Left cardiac atrium (tissue), 4 donors: ENCODE results near the gene FRMD4A. TPM values are rescaled to one million over a fixed set of nuclear protein-coding genes. Genes with fewer than 3 reads are reported as not detected.
A peak's percentile ranks its signal among the peaks of the same experiment; 100 is the strongest.
"Not testable (repeated sequence)": the region's sequence is repeated elsewhere in the genome, so short reads cannot be mapped to it uniquely, and the experiment has no call there.

Source experiments
- ATAC-seq, 2 donors: fragments of 200-7000 bp; cut with Tn5 transposase; one replicate each; pipeline ENCODE4 v1.9.1; 2020; ENCODE audit warnings: mild to moderate bottlenecking in 2 of 2, moderate library complexity in 2 of 2
- DNase-seq: peaks from one replicate; pipeline ENCODE4 v3.0.0-alpha.2; 2020
- intact Hi-C, 2 donors: fragments of 100-400 bp; cut with DNase I; formaldehyde crosslinking; loops; one replicate each; pipeline versions ENCODE4 v1.14.1 to v1.15.1; 2022 to 2023
- total RNA-seq, 2 donors: library from RNA; stranded (reverse); fragmentation: NEBNext Ultra II Directional; extraction: Animal tissue kit (Norgen Biotek cat#: 25700); gene quantifications; one replicate each; pipeline ENCODE4 v1.2.1, GENCODE V29; 2021
- donor health status: DM: no; HTN: yes; CAD: no.
- donor health status: DM: no; HTN: yes; CAD: no; lungs with severe emphysema.
- donor health status: DM: yes; HTN: yes; CAD: no.
- donor health status: Dilated cardiomyopathy.

FRMD4A gene
- total RNA-seq, 2 donors from 2014 or later, result 39.0 to 44.2 TPM

DNA sequence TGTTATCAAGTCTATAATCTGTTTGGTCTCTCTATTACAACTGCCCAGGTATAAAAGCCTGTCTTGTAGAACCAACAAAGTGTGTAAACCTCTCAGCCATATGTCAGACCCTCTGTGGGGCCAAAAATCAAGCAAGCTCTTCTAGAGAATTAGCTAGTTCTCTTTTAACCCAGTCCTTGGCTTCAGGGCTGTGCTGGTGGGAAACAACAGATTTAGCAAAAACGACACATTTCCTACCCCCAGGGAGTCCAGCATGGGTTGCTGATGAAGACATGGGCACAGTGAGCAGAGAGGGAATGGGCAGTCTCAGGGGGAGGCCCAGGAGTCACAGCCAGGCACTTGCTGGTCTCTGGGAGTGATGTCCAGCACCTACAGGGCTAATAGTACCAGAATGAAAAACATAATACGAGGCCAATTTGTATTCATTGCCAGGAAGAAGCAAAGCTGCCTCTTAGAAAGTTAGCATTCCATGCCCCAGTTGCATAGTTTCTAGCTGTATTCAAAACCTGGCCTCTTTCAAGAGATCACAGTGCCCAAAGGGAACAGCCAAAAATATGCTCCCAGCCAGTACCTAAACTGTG lies 80.1 kb downstream of the FRMD4A start:
- no peak for ATAC-seq
- DNase-seq, result no peak
- intact Hi-C loops, result no loop called here

DNA sequence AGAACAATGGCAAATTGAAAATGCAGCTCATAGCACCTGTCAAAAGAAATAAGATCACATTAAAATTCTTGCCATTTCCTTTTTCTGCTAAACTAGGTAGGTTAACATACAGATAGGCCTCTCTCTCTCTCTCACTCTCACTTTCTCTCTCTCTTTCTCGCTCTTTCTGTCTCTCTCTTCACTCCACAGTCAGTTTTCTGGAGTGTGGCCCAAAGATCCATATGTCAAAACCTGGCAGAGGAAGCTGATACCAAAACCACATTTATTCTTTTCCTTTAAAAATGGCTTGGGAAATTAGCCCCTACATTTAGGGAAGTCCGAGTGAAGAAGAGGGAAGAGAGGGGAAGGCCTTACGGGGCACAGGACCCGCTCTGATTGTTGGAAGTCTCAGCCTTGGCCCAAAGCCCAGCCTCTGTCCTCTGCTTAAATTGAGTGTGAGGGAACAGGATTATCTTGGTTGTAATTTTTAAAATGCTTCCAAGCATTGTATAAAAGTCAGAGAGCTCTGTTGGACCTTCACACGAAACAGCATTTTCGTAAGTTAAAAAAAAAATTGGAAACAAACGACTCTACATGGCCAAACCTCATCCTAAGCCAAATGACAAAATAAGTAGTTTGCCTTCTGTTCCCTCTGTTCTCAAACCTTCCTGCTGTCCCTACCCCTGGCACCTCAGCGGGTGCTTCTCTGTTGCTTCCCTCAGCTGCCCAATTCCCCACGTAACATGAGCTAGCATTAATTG lies 83.2 kb downstream of the FRMD4A start:
- ATAC-seq (peak; percentile 59 to 67), DNase-seq (peak; percentile 39)
- intact Hi-C loops, result no loop called here

DNA sequence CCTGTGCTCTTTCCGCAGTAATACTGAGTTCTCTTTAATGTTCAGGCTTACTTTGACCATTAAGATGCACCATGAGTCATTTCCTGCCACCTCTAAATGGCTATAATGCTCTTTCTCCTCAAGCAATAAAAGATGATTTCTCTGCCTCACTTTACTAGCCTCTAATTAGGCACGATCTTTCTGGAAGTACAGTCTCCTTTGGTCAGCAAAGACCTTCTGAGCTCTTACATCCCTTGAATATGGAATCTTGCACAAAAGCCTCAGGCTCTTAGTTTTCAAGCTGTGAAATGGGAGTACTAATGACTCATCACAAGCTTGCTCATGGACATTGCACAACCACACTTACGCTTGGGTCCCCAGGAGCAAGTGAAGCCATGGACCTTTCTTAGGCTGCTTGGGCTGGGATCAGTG lies 85.9 kb downstream of the FRMD4A start:
- ATAC-seq, result no peak
- DNase-seq, result no peak
- intact Hi-C loops, result no loop called here

DNA sequence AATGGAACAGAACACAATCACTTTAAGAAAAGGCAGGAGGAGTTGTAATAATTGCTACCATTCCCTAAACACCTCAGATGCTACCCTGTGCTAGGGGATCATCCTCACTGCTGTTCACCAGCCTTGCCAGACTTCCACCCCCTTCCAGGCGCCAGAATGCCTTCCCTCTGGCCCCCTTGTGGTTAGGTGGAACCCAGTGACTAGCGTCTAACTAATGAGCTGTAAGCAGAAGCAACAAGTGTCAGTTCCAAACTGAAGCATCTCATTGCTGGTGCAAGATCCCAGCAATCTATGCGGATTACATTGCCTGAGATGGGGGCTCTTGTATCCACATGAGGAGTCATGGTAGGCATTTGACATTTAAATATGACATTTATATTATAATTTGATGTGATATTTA lies 86.6 kb downstream of the FRMD4A start:
- ATAC-seq, result no peak
- no peak for DNase-seq
- intact Hi-C loops, result no loop called here

DNA sequence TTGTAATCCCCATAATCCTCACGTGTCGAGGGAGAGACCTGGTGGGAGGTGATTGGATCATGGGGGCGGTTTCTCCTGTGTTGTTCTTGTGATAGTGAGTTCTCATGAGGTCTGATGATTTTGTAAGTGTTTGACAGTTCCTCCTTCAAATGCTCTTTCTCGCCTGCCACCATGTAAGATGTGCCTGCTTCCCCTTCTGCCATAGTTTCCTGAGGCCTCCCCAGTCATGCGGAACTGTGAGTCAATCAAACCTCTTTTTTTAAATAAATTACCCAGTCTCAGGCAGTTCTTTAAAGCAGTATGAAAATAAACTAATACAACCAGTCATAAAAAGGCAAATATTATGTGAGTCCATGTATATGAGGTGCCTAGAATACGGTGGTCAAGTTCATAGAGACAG lies 87.5 kb downstream of the FRMD4A start:
- ATAC-seq (no peak), DNase-seq (no peak)
- intact Hi-C loops, result no loop called here

DNA sequence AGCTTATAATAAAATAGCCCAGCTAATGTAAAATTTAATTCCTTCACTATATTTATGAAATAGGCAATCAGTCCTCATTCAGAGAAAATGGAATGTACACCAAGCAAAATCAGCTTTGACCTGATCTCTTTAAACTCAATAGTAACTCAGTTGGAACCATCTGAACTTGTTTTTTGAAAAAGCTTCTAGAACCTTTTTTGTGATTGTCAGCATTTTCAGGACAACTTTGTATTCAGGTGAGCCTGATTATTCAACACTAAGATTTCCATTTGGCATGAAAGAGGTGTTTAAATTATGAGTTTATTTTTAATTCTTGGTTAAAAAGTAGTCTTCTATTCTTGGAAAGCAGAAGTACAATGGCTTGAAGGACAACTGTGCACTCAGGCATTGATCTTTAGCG lies 89.5 kb downstream of the FRMD4A start:
- no peak for ATAC-seq
- intact Hi-C loops, result no loop called here
- no peak for DNase-seq

DNA sequence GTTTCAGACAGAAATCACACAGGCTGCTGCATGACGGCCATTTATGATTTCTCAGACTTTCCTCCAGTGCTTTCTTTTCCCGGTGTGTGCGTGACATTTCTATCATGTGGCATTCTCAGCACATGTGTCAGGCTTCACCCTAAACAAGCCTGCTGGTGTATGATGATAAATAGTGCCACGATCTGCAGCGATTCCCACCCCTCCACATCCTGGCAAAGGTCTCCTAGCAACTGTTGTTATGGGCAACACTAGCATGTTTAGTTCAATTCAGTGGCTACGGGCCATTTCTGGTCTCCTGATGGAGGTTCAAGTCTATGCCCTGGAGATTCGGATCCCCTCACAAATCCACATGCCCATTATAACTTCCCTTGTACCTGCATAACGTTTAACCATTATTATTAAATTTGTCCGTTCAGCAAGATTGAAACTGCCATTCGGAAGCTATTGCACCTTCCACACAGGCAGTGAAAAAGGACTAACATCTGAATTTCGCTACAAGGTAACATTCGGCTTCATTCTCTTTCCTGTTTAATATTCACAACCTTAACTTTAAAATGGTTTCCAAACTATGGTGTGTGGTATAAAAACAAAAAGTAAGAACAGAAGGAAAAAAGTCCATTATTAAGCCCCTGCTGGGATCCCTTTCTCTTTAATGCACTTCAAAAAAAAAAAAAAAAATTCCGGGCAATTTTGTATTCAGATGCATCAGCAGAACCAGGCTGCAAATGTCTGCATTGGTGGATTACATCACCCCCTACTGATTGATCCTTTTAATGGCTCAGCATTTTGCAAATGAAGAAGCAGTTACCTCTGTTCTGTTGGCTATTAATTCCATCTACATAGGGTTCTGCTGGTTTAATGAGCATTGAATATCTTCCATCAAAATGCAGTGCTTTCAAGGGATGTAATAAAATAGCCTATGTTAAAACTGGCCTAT lies 90.2 kb downstream of the FRMD4A start:
- ATAC-seq, result no peak
- intact Hi-C loops, result no loop called here
- DNase-seq, result no peak

DNA sequence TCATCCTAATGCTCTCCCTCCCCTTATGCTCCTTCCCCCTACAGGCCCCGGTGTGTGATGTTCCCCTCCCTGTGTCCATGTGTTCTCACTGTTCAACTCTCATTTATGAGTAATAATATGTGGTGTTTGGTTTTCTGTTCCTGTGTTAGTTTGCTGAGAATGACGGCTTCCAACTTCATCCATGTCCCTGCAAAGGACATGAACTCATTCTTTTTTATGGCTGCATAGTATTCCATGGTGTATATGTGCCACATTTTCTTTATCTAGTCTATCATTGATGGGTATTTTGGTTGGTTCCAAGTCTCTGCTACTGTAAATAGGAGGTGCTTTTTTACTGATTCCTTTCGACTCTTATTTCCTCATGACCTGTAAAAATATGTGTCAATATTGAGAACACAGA lies 92.1 kb downstream of the FRMD4A start:
- intact Hi-C loops, DNase-seq, ATAC-seq: not testable (repeated sequence)

DNA sequence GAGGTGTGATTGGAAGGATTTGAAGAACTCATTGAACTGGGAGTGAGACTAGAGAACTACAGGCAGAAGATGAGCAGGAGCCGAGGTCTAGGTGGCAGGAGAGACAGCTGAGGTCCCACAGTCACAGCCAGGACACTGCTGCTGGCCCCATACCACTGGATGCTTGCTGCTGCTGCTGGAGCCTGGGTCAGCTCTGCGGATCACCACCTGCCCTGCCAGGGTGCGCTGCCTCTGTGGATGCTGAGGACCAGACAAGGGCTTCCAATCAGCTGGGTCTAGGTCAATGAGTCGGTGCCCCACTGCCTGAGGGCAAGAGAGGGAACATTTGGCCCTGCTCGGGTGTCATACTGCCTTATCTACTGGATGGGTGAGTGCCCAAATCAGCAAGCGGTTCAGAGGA lies 94.4 kb downstream of the FRMD4A start:
- DNase-seq (no peak), ATAC-seq (no peak)
- intact Hi-C loops, result no loop called here

DNA sequence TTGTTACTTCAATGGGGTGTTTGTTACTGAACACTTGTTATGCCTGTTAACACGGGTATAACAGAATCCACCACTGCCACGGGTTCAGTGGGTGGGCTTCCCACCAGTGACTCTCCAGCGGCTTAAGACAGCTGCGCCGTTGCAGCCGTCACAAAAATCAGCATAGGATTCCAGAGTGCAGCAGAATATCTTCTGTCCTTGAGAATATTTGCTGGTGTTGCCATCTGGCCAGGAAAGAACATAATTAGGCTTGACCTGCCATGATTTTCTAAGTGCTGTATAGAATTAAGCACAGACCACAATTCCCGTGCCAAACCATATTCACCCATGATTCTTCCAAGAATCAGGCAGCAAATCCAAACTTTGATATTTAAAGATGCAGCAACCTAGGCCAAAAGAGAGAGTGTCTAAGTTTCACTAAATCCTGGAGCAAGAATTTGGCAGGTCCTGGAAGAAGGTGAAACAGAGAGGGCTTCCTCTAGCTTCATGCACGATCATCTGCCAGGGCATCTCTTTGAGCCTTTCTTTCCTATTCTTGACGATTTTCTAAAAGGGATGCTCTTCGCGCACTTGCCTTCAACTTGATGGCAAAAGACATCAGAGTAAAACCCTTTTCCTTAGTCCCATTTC lies 95.0 kb downstream of the FRMD4A start:
- DNase-seq (no peak), ATAC-seq (no peak)
- intact Hi-C loops, result no loop called here

DNA sequence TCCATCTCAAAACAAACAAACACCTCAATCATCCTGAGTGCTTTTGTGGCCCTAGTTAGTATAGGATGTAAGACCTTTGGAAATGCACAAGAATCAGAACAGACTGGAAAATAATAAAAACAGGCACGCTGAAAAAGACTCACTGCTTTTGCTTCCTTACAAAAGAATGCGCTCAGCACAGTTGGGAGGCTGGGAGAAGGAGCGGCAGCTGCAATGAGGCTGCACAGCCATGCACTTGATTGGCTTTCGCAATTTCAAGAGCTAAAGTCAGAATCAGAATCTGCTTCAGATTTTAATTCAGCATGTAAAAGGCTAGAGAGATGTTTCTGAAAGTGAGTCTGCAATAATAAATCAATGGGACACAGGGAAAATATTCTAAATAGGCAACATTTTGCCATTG lies 97.2 kb downstream of the FRMD4A start:
- ATAC-seq (no peak), DNase-seq (no peak)
- intact Hi-C loops, result no loop called here

DNA sequence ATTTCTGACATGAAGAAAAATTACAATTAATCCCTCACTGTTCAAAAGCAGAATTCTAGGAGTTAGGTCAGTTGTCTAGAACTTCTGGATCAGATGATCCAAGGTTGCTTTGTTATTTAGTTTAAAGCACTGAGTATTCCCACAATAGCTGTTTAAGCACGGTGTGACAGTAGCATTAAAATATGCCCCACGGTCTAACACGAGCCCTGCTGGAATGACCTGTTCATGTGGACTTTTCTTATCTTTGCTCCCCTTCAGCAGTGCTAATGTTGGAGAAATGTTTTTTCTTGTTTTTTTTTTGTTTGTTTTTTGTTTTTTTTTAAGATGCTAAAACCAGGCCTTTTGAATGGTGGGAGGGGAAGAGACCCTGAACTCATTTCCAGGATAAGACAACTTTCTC lies 101.9 kb downstream of the FRMD4A start:
- DNase-seq, intact Hi-C loops, ATAC-seq: not testable (repeated sequence)

DNA sequence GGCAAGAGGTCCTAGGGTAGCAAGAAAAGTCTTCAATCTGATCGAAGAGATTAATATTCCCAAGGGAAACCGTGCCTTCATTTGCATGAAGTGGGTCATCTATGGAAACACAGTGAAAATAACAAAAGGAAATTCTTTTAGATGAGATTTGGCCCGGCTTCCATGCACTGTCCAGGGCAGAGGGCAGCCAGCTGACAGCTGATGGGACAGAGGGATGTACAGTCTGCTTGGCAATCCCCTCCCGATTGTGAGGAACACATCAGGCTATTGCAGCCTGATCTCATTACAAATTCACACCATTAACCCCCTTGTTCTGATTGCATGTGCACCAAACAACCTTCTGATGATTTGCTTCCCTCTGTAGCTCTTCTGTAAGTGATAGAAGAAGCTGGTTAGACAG lies 105.3 kb downstream of the FRMD4A start:
- DNase-seq (no peak), ATAC-seq (no peak)
- intact Hi-C loops, result no loop called here

DNA sequence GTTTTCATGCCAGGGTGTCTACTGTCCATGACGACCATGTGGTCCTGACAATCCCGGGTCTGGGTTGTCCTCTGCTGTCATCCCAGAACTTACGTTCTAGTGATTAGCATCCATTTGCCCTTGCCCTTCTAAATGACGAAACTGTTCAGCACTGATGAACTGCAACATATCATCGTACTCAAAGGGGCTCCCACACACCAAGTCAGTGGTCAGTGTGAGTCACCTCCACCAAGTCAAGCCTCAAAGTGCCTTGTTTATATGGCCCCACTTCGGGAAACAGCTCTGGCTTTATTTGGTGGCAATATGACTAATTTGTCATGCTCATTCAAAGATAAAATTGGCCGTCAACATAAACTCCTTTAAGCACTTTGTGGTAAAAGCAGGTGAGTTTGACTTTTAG lies 110.7 kb downstream of the FRMD4A start:
- ATAC-seq (no peak), DNase-seq (no peak)
- intact Hi-C loops, result no loop called here

DNA sequence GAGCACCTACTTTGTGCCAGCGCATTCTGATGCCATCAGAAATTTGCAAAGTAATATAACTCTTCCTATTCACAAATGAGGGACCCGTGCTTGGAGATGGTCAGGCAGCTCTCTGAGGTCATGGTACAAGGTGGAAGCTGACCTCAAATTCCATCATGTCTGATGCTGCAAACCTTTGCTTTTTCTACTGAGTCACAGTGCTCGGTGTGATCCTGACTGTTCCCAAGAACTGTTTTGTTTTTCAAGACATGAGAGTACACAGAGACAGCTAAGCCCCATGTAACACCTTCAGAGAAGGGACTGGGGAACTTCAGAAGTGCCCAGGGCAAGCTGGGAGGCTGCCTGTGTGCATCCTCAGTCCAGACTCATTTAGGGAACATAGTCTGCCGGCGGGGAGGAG lies 111.3 kb downstream of the FRMD4A start:
- DNase-seq (no peak), ATAC-seq (no peak)
- intact Hi-C loops, result no loop called here

DNA sequence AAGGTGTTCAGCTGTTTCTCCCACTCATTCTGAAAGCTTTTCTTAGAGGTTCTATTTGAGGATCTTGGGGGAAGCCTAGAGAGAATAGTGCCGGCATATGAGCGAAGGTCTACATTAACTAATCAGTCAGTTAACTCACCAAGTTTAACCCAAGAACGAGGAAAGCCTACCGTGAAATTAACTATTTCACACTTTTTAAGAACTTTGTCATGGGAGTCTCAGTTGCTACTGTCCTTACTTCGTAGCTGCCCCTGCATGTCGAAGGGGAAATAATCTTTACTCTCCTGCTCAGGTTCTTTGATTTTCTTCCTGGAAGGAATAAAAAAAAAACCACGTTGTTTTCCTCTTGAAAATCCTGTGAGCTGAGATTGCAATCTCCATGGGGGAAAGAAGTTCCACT lies 115.1 kb downstream of the FRMD4A start:
- no peak for DNase-seq
- ATAC-seq, result no peak
- intact Hi-C loops, result no loop called here

DNA sequence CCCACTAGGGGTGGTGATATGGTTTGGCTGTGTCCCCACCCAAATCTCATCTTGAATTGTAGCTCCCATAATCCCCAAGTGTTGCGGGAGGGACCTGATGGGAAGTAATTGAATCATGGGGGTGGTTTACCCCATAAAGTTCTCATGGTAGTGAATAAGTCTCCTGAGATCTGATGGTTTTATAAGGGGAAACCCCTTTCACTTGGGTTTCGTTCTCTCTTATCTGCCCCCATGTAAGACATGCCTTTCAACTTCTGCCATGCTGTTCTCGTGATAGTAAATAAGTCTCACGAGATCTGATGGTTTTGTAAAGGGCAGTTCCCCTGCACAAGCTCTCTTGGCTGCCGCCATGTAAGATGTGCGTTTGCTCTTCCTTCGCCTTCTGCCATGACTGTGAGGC lies 117.0 kb downstream of the FRMD4A start:
- intact Hi-C loops, ATAC-seq, DNase-seq: not testable (repeated sequence)

DNA sequence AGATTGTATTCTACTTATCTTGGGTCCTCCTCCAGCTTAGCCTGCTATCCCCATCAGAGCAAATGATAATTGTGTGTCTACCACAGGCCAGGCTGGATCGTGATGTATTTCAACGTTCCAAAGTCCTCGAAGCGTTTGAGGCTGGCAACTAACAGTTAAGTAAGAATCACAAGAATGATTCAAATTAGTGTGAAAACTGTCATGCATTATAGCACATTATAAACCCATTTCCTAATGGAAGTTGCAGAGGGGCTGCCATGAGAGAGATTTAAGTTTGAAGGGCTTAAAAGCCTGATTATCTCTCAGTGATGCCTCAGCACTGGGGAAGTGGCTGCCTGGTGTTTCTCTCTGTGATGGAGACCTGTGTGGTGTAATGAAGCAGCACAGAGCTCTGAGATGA lies 119.1 kb downstream of the FRMD4A start:
- intact Hi-C loops, result no loop called here
- DNase-seq, result no peak
- no peak for ATAC-seq

DNA sequence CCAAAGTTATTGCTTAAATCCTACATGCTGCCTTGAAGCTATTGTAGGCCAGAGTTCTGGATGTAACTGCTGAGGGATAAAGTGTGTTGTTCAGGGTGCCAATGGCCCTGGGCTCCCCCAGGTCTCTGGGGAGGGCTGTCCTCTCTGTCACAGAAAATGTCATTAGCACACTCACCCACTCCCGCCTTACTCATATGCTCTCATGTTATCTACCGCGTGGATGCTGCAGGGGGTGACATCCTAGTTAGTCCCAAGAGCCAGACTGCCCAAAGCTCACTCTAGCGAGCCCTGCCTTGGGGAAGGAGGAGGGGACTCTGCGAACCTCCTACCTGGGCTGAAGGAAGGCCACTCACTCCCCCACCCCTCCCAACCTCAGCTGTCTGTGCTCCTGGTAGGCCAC lies 122.5 kb downstream of the FRMD4A start:
- intact Hi-C loops, result no loop called here
- DNase-seq (no peak), ATAC-seq (no peak)

DNA sequence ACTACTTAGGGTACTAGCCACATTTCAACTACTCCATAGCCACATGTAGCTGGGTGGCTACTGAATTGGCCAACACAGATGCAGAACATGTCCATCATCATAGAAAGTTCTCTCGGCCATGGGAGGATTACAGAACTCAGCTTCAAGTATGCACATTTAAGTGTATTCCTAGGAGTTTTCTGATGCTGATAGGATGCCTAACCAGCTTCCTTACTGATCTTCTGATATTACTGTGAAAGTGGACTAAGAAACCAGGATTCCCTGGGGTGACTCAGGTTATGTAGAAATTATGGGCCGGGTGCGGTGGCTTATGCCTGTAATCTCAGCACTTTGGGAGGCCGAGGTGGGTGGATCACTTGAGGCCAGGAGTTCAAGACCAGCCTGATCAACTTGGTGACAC lies 125.5 kb downstream of the FRMD4A start:
- ATAC-seq, result no peak
- no peak for DNase-seq
- intact Hi-C loops, result no loop called here
